ENCODE data around the gene STAT4.

GRCh38 chr2:191145769-191146471 is 4.9 kb downstream of the STAT4 start:
- TF ChIP-seq CTCF (IDR thresholded peaks at IDR 0.05; ENCODE audit: insufficient read depth, low read length, poor library complexity, severe bottlenecking), result no peak
- TF ChIP-seq EZH2phosphoT487 (conservative IDR thresholded peaks at IDR 0.05; ENCODE audit: low read length), result no peak
